HUDEP-2 (cell line): ENCODE data around the gene SH2B3.
"Not testable (repeated sequence)": the region's sequence is repeated elsewhere in the genome, so short reads cannot be mapped to it uniquely, and the experiment has no call there.

Source experiments
- DNase-seq, 76 experiments: peaks; one replicate each; lab custom pipeline; 2025; ENCODE audit not compliant: unreplicated experiment in 76 of 76; lab: John Stamatoyannopoulos, UW

Gene SH2B3

GRCh38 chr12:111454311-111454710, 48.6 kb downstream of the SH2B3 start:
- DNase-seq: no peak

- DNase-seq: no peak
These were observed 49.2 kb downstream of the SH2B3 start for GRCh38 chr12:111454716-111455447.

- no peak for DNase-seq
These were observed 50.0 kb downstream of the SH2B3 start for GRCh38 chr12:111455448-111456320.

- no peak for DNase-seq
These were observed 51.3 kb downstream of the SH2B3 start for GRCh38 chr12:111457071-111457470.

GRCh38 chr12:111457577-111457976, 51.9 kb downstream of the SH2B3 start:
- no peak for DNase-seq

- no peak for DNase-seq
These were observed 52.9 kb downstream of the SH2B3 start for GRCh38 chr12:111458546-111459172.

GRCh38 chr12:111460111-111460510, 54.4 kb downstream of the SH2B3 start:
- DNase-seq: not testable (repeated sequence)

- no peak for DNase-seq
These were observed 56.6 kb downstream of the SH2B3 start for GRCh38 chr12:111462210-111462769.

- no peak for DNase-seq
These were observed 61.6 kb downstream of the SH2B3 start for GRCh38 chr12:111467092-111467856.

GRCh38 chr12:111467857-111468241, 62.1 kb downstream of the SH2B3 start:
- DNase-seq: no peak

- DNase-seq: no peak
These were observed 63.7 kb downstream of the SH2B3 start for GRCh38 chr12:111469401-111469800.

- DNase-seq: peak in 24 of 76 experiments; percentile 2 to 64 (median 20)
These were observed 65.5 kb downstream of the SH2B3 start for GRCh38 chr12:111471236-111471635.

GRCh38 chr12:111482462-111482861, 76.7 kb downstream of the SH2B3 start:
- no peak for DNase-seq

GRCh38 chr12:111488271-111488670, 82.5 kb downstream of the SH2B3 start:
- DNase-seq: no peak

- no peak for DNase-seq
These were observed 83.1 kb downstream of the SH2B3 start for GRCh38 chr12:111488798-111489197.

GRCh38 chr12:111492979-111493378, 87.3 kb downstream of the SH2B3 start:
- DNase-seq: not testable (repeated sequence)

GRCh38 chr12:111494676-111495075, 89.0 kb downstream of the SH2B3 start:
- DNase-seq: no peak
